Measurements from ENCODE around the gene RHOXF2B. TPM values are rescaled to one million over a fixed set of nuclear protein-coding genes. Genes with fewer than 3 reads are reported as not detected.
"Not testable (repeated sequence)": the region's sequence is repeated elsewhere in the genome, so short reads cannot be mapped to it uniquely, and the experiment has no call there.

The RHOXF2B gene
- total RNA-seq (2014; rRNA removed; shearing (Covaris generic)) = not detected in 2 replicates
- not detected in 2 replicates for polyA plus RNA-seq (2015; cell fraction: cytosol; rRNA removed)
- polyA plus RNA-seq (2015; cell fraction: nucleus; rRNA removed) = not detected in 2 replicates

- DNase-seq (ENCODE audit: low read depth, low spot score); in situ Hi-C loops (cut with HindIII; ENCODE audit: low pct_unique_long_range_greater_than_20kb, low sequenced_read_pairs): not testable (repeated sequence)
Observed at GRCh38 chrX:120077590-120077989, at the start of gene RHOXF2B. Gene RHOXF2B, minus strand, starts transcription at chrX:120077690. Its CDS starts 138 bp downstream, at chrX:120077552.

GRCh38 chrX:120125444-120125843 is 48.0 kb upstream of the RHOXF2B start:
- in situ Hi-C loops (cut with HindIII; ENCODE audit: low pct_unique_long_range_greater_than_20kb, low sequenced_read_pairs) = no loop called here
- DNase-seq (ENCODE audit: low read depth, low spot score) = no peak

- in situ Hi-C loops (cut with HindIII; ENCODE audit: low pct_unique_long_range_greater_than_20kb, low sequenced_read_pairs) = no loop called here
- DNase-seq (ENCODE audit: low read depth, low spot score) = no peak
Observed at GRCh38 chrX:120120223-120120622, 42.7 kb upstream of the RHOXF2B start.

- in situ Hi-C loops (cut with HindIII; ENCODE audit: low pct_unique_long_range_greater_than_20kb, low sequenced_read_pairs) = no loop called here
Observed at GRCh38 chrX:120115438-120115963, 38.0 kb upstream of the RHOXF2B start, which contains the start of gene RHOXF1. Gene RHOXF1, minus strand, starts transcription at chrX:120115913. Its CDS starts 51 bp downstream, at chrX:120115862.

GRCh38 chrX:120111611-120112010 is 34.1 kb upstream of the RHOXF2B start:
- in situ Hi-C loops (cut with HindIII; ENCODE audit: low pct_unique_long_range_greater_than_20kb, low sequenced_read_pairs) = no loop called here
- DNase-seq (ENCODE audit: low read depth, low spot score) = no peak

More at GRCh38 chrX:120115438-120115963, 38.0 kb upstream of the RHOXF2B start, which contains the start of gene RHOXF1:
- DNase-seq (ENCODE audit: low read depth, low spot score) = no peak

GRCh38 chrX:120109378-120109777 is 31.9 kb upstream of the RHOXF2B start:
- no peak for DNase-seq (ENCODE audit: low read depth, low spot score)
- in situ Hi-C loops (cut with HindIII; ENCODE audit: low pct_unique_long_range_greater_than_20kb, low sequenced_read_pairs) = no loop called here

GRCh38 chrX:120104707-120105106 is 27.2 kb upstream of the RHOXF2B start:
- DNase-seq (ENCODE audit: low read depth, low spot score); in situ Hi-C loops (cut with HindIII; ENCODE audit: low pct_unique_long_range_greater_than_20kb, low sequenced_read_pairs): not testable (repeated sequence)

GRCh38 chrX:120101057-120101456 is 23.6 kb upstream of the RHOXF2B start:
- in situ Hi-C loops (cut with HindIII; ENCODE audit: low pct_unique_long_range_greater_than_20kb, low sequenced_read_pairs); DNase-seq (ENCODE audit: low read depth, low spot score): not testable (repeated sequence)

GRCh38 chrX:120090208-120090607 is 12.7 kb upstream of the RHOXF2B start:
- DNase-seq (ENCODE audit: low read depth, low spot score) = no peak
- in situ Hi-C loops (cut with HindIII; ENCODE audit: low pct_unique_long_range_greater_than_20kb, low sequenced_read_pairs) = no loop called here

GRCh38 chrX:120087289-120088017 is 10.0 kb upstream of the RHOXF2B start:
- no peak for DNase-seq (ENCODE audit: low read depth, low spot score)
- in situ Hi-C loops (cut with HindIII; ENCODE audit: low pct_unique_long_range_greater_than_20kb, low sequenced_read_pairs) = no loop called here

GRCh38 chrX:120085553-120086185 is 8.2 kb upstream of the RHOXF2B start:
- DNase-seq (ENCODE audit: low read depth, low spot score); in situ Hi-C loops (cut with HindIII; ENCODE audit: low pct_unique_long_range_greater_than_20kb, low sequenced_read_pairs): not testable (repeated sequence)

- DNase-seq (ENCODE audit: low read depth, low spot score); in situ Hi-C loops (cut with HindIII; ENCODE audit: low pct_unique_long_range_greater_than_20kb, low sequenced_read_pairs): not testable (repeated sequence)
Observed at GRCh38 chrX:120066169-120066568, 11.3 kb downstream of the RHOXF2B start.

GRCh38 chrX:120042712-120043111 is 34.8 kb downstream of the RHOXF2B start:
- DNase-seq (ENCODE audit: low read depth, low spot score); in situ Hi-C loops (cut with HindIII; ENCODE audit: low pct_unique_long_range_greater_than_20kb, low sequenced_read_pairs): not testable (repeated sequence)

GRCh38 chrX:120042247-120042646 is 35.2 kb downstream of the RHOXF2B start:
- in situ Hi-C loops (cut with HindIII; ENCODE audit: low pct_unique_long_range_greater_than_20kb, low sequenced_read_pairs); DNase-seq (ENCODE audit: low read depth, low spot score): not testable (repeated sequence)

GRCh38 chrX:120040176-120040575 is 37.3 kb downstream of the RHOXF2B start:
- in situ Hi-C loops (cut with HindIII; ENCODE audit: low pct_unique_long_range_greater_than_20kb, low sequenced_read_pairs); DNase-seq (ENCODE audit: low read depth, low spot score): not testable (repeated sequence)

- DNase-seq (ENCODE audit: low read depth, low spot score) = not testable (repeated sequence)
Observed at GRCh38 chrX:120039087-120039733, 38.3 kb downstream of the RHOXF2B start.

GRCh38 chrX:120036704-120037103 is 40.8 kb downstream of the RHOXF2B start:
- DNase-seq (ENCODE audit: low read depth, low spot score) = no peak
- in situ Hi-C loops (cut with HindIII; ENCODE audit: low pct_unique_long_range_greater_than_20kb, low sequenced_read_pairs) = no loop called here

More at GRCh38 chrX:120039087-120039733, 38.3 kb downstream of the RHOXF2B start:
- in situ Hi-C loops (cut with HindIII; ENCODE audit: low pct_unique_long_range_greater_than_20kb, low sequenced_read_pairs) = not testable (repeated sequence)

All from SK-MEL-5 (cell line).